GM06990 (cell line): Measurements from ENCODE around the gene IGHMBP2.

Source experiments
- DNase-seq: peaks from one replicate; pipeline ENCODE4 v3.0.0-alpha.2; 2011; ENCODE audit not compliant: insufficient read length; ENCODE audit errors: extremely low read depth
- H3K27me3 ChIP-seq: replicated peaks from 2 replicates; pipeline ENCODE4 v1.6.0; 2011; ENCODE audit warnings: low read length; ENCODE audit not compliant: control insufficient read depth, insufficient read depth
- H3K36me3 ChIP-seq: 2 replicates; pipeline ENCODE4 v1.5.1; 2011; ENCODE audit warnings: low read length; ENCODE audit not compliant: control insufficient read depth, insufficient read depth
- H3K4me3 ChIP-seq: replicated peaks from 2 replicates; pipeline ENCODE4 v1.5.1; 2011; ENCODE audit warnings: low read depth, mild to moderate bottlenecking, control low read depth, low read length
- TF ChIP-seq, protein P1 (sequence below): IDR thresholded peaks from 2 replicates; pipeline ENCODE4 v1.5.1; 2011; ENCODE audit warnings: low read length, control low read depth, mild to moderate bottlenecking, inconsistent platforms; ENCODE audit not compliant: insufficient read depth, poor library complexity, severe bottlenecking

Gene IGHMBP2

DNA sequence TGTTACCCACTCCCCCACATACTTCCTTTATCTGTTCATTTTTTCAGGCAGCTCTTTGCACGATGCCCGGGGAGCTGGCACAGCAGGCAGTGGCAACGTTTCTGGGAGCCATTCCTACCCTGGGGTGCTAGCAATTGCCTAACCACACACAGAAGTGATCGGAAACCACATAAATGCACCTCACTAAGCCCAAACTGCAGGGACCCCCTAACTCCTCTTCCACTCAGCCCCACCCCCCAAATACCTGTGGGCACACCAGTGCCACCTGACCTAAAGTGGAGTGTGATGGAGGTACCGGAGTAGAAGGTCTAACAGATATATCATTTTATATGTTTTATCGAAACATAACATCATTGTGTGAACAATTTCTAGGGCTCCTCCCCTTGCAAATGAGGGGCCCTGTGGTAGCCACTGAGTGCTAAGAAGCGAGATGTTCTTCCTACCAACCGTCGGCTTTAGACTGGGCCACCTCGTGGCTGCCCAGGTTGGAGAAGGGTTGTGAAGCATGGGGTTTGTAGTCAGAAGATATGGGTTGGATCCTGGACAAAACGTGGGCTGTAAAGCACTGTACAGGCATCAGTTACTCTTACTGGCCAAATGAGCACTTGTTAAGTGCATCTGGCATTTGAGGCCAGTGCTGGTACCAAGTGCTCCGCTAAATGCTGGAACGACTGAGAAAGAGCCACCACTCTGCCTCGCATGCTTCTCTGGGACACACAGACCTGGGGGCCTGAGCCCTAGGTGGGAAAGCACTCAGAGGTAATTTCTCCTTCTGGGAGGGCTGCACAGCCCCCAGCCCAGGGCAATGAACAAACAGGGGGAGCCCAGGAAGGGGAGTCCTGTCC is 74.3 kb downstream of the IGHMBP2 start:
- Histone ChIP-seq H3K4me3 (no peak overlapping the region), H3K36me3 (no peaks in the 10 kb centered on the region), H3K27me3 (no peaks in the 10 kb centered on the region; the same call in 1 of the 2 replicates)
- no peak for DNase-seq
- TF ChIP-seq, protein P1, sequence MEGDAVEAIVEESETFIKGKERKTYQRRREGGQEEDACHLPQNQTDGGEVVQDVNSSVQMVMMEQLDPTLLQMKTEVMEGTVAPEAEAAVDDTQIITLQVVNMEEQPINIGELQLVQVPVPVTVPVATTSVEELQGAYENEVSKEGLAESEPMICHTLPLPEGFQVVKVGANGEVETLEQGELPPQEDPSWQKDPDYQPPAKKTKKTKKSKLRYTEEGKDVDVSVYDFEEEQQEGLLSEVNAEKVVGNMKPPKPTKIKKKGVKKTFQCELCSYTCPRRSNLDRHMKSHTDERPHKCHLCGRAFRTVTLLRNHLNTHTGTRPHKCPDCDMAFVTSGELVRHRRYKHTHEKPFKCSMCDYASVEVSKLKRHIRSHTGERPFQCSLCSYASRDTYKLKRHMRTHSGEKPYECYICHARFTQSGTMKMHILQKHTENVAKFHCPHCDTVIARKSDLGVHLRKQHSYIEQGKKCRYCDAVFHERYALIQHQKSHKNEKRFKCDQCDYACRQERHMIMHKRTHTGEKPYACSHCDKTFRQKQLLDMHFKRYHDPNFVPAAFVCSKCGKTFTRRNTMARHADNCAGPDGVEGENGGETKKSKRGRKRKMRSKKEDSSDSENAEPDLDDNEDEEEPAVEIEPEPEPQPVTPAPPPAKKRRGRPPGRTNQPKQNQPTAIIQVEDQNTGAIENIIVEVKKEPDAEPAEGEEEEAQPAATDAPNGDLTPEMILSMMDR, result no peak

DNA sequence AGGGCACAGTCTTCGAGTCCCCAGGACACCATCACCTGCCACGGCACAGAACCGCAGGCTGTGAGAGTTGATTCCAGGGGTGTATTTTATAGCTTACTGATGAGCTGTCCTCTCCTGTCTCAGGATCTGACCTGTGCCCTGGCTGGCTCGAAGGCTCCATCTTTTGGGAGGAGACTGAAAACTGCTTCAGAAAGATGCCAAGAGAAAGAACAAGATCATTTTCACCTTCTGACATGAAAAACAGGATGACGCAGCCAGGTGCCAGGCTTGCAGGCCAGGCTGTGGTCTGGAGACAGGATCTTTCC is 74.9 kb downstream of the IGHMBP2 start:
- Histone ChIP-seq H3K4me3 (no peak overlapping the region), H3K27me3 (no peaks in the 10 kb centered on the region; the same call in 1 of the 2 replicates), H3K36me3 (no peaks in the 10 kb centered on the region)
- DNase-seq, result no peak
- TF ChIP-seq, protein P1, result no peak

DNA sequence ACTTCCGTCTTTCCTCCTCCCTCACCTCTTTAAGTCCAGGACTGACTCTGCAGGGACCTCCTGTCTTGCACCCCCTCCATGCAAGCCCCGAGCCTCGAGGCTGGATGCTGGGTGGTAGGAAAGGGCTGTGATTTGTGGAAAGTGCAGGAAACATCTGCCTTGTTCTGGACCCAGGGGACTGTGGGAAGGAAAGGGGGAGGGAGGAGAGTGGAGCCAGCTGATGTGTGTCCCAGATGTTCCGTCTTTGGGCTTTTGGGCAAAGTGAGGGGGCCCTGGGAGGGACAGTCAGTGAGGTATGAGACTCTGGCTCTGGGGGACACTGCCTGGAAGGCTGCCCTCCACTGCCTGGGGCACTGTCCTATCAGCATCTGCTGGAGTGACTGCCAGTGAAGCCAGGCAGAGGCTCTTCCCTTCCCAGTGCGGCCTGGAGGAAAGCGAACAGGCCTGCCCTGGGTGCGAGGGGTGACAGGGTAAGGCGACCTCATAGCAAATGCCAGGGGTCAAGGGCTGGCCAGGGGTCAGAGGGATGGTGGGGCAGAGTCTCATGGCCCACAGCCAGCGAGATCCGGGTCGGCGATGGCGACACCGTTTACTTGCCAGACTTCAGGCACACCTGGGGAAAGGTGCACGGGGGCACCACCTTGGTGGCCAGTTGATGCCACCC is 75.4 kb downstream of the IGHMBP2 start:
- Histone ChIP-seq H3K27me3 (no peaks in the 10 kb centered on the region; the same call in 1 of the 2 replicates), H3K36me3 (no peaks in the 10 kb centered on the region), H3K4me3 (no peak overlapping the region)
- DNase-seq, result no peak
- TF ChIP-seq, protein P1, result no peak

DNA sequence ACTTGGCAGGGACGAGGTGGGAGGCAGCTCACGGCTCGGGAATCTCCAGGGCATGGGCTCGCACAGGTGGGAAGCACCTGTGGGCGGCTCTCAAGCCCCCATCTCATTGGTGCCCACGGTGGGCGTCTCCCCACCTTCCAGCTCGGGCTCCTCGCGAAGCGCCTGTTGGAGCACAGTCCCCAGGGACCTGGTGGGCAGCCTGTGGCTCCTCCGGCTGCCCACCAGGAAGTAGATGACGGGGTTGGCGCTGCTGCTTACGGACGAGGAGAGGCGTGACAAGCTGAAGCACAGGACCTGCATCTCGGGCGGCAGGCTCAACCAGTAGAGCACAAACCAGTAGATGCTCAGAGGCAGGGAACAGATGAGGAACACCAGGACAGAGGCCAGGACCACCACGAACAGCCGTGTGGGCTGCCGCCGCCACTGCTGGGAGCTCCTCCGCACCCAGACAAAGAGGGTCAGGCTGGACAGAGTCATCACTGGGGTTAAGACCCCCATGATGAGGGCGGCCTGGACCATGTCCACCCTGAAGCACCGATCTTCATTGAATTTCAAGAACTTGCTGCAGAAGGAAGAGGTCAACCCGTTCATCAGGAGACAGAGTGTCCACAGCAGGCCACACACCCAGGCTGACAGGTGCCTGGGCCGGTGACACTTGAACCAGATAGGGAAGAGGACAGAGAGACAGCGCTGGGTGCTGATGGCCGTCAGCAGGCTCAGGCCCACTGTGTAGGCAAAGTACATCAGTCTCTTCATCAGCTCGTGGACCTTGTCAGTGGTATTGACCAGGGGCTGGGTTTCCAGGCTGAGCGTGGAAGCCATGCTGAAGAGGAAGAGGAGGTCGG is 76.5 kb downstream of the IGHMBP2 start:
- Histone ChIP-seq H3K4me3 (no peak overlapping the region), H3K27me3 (no peaks in the 10 kb centered on the region; the same call in 1 of the 2 replicates), H3K36me3 (no peaks in the 10 kb centered on the region)
- DNase-seq, result no peak
- TF ChIP-seq, protein P1, result no peak

DNA sequence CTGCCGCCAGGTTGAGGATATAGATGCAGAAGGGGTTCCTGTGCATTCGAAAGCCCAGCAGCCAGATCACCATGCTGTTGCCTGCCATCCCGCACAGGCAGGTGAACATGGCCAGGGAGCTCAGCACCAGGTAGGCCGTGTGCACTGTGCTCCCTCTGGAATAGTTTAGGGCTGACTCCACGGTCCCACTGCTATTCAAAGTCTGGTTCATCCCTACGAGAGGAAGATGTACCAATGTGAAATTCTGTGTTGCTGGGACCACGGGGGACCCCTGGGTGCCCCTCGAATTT is 77.0 kb downstream of the IGHMBP2 start, which contains the start of gene MRGPRD:
MRGPRD (minus strand) TSS at position 211 of the 290 bp plus-strand sequence; CDS start at position 211, 0 bp downstream.
- Histone ChIP-seq H3K4me3 (no peak within 1 kb of the TSS), H3K27me3 (no peaks in the 10 kb centered on the region; the same call in 1 of the 2 replicates), H3K36me3 (no peaks in the 10 kb centered on the region)
- TF ChIP-seq, protein P1, result no peak
- no peak for DNase-seq
